IMR-90 (cell line): ENCODE results near the gene ZFP36. TPM values are rescaled to one million over a fixed set of nuclear protein-coding genes. Genes with fewer than 3 reads are reported as not detected.

Source experiments
- ATAC-seq: fragments of 200-7000 bp; cut with Tn5 transposase; 2 replicates; pipeline ENCODE4 v1.9.1; 2020; ENCODE audit warnings: low read depth, mild to moderate bottlenecking, moderate library complexity
- BruUV-seq: library from RNA; stranded (reverse); fragments of 400-500 nt; replicated peaks from 2 replicates; lab custom pipeline; 2021; lab: Mats Ljungman, UMichigan
- CTCF ChIA-PET: fragments of 300-600 bp; formaldehyde crosslinking; extraction: SDS; loops from one replicate; lab custom pipeline; 2021; ENCODE audit warnings: antibody characterized with exemption; lab: Yijun Ruan, JAX
- POLR2A ChIA-PET: fragments of 300-600 bp; sonication (Branson Sonifier 250); formaldehyde crosslinking; loops from one replicate; lab custom pipeline; 2022; ENCODE audit warnings: antibody characterized with exemption; ENCODE audit not compliant: unreplicated experiment; lab: Charles Lee
- DNase-seq: peaks from one replicate; pipeline ENCODE4 v3.0.0; 2013
- H2AFZ ChIP-seq: replicated peaks from 2 replicates; pipeline ENCODE3; 2013; ENCODE audit warnings: low read length, mild to moderate bottlenecking; ENCODE audit not compliant: poor library complexity
- H2AK5ac ChIP-seq: 2 replicates; pipeline ENCODE4 v1.6.1; 2013; ENCODE audit warnings: low read depth, low read length, inconsistent platforms
- H2AK9ac ChIP-seq: replicated peaks from 2 replicates; pipeline ENCODE3; 2013; ENCODE audit warnings: mild to moderate bottlenecking, low read depth, low read length, moderate library complexity; ENCODE audit not compliant: poor library complexity
- H2BK120ac ChIP-seq: 2 replicates; pipeline ENCODE4 v1.6.1; 2013; ENCODE audit warnings: low read depth, low read length, inconsistent platforms
- H2BK15ac ChIP-seq: 3 replicates; pipeline ENCODE4 v1.6.1; 2013; ENCODE audit warnings: low read depth, low read length, inconsistent platforms
- H2BK20ac ChIP-seq: 2 replicates; pipeline ENCODE4 v1.6.1; 2013; ENCODE audit warnings: low read depth, mild to moderate bottlenecking, inconsistent platforms, low read length, moderate library complexity
- H2BK5ac ChIP-seq: 2 replicates; pipeline ENCODE4 v1.6.1; 2013; ENCODE audit warnings: mild to moderate bottlenecking, low read depth, low read length, inconsistent platforms; ENCODE audit not compliant: poor library complexity, severe bottlenecking
- H3K14ac ChIP-seq: replicated peaks from 2 replicates; pipeline ENCODE4 v1.6.1; 2013; ENCODE audit warnings: low read depth, low read length, inconsistent platforms
- H3K18ac ChIP-seq: 2 replicates; pipeline ENCODE4 v1.6.1; 2013; ENCODE audit warnings: low read depth, low read length, control low read depth
- H3K23ac ChIP-seq: 2 replicates; pipeline ENCODE4 v1.6.1; 2013; ENCODE audit warnings: low read depth, low read length, inconsistent platforms
- H3K27ac ChIP-seq: 2 replicates; pipeline ENCODE4 v1.5.1; 2013; ENCODE audit warnings: mild to moderate bottlenecking, control low read depth, low read length; ENCODE audit not compliant: insufficient read depth
- H3K27me3 ChIP-seq: 2 replicates; pipeline ENCODE4 v1.6.1; 2013; ENCODE audit warnings: low read length; ENCODE audit not compliant: control insufficient read depth, insufficient read depth
- H3K36me3 ChIP-seq: 2 replicates; pipeline ENCODE4 v1.6.1; 2013; ENCODE audit warnings: low read length, mixed read lengths; ENCODE audit not compliant: control insufficient read depth, insufficient read depth
- H3K4ac ChIP-seq: 2 replicates; pipeline ENCODE4 v1.6.1; 2013; ENCODE audit warnings: low read depth, low read length, inconsistent platforms
- H3K4me1 ChIP-seq: 2 replicates; pipeline ENCODE4 v1.6.1; 2013; ENCODE audit warnings: low read length, mixed read lengths; ENCODE audit not compliant: control insufficient read depth, insufficient read depth
- H3K4me2 ChIP-seq: 2 replicates; pipeline ENCODE4 v1.6.1; 2013; ENCODE audit warnings: low read depth, mild to moderate bottlenecking, control low read depth, low read length, moderate library complexity
- H3K4me3 ChIP-seq: 2 replicates; pipeline ENCODE4 v1.5.1; 2013; ENCODE audit warnings: low read depth, mild to moderate bottlenecking, control low read depth, low read length, moderate library complexity; ENCODE audit not compliant: insufficient read depth
- H3K56ac ChIP-seq: 2 replicates; pipeline ENCODE4 v1.6.1; 2013; ENCODE audit warnings: low read length, inconsistent platforms; ENCODE audit not compliant: insufficient read depth; ENCODE audit errors: extremely low read depth
- H3K79me1 ChIP-seq, 2 experiments: 2 replicates each; pipeline ENCODE4 v1.6.1; 2013; ENCODE audit warnings: low read length in 2 of 2, inconsistent platforms in 1 of 2, low read depth in 1 of 2
- H3K9ac ChIP-seq: 2 replicates; pipeline ENCODE4 v1.6.1; 2013; ENCODE audit warnings: low read depth, low read length, control low read depth
- H3K9me1 ChIP-seq: 2 replicates; pipeline ENCODE4 v1.6.1; 2013; ENCODE audit warnings: low read length, inconsistent platforms; ENCODE audit not compliant: insufficient read depth
- H3K9me3 ChIP-seq: 2 replicates; pipeline ENCODE4 v1.6.1; 2013; ENCODE audit warnings: low read length; ENCODE audit not compliant: control insufficient read depth, insufficient read depth
- H4K20me1 ChIP-seq: 2 replicates; pipeline ENCODE4 v1.6.1; 2013; ENCODE audit warnings: low read length, inconsistent platforms; ENCODE audit not compliant: insufficient read depth
- H4K5ac ChIP-seq: 2 replicates; pipeline ENCODE4 v1.6.1; 2013; ENCODE audit warnings: mild to moderate bottlenecking, low read depth, low read length, control low read depth
- H4K8ac ChIP-seq, 2 experiments: 2 replicates each; pipeline ENCODE4 v1.6.1; 2013; ENCODE audit warnings: low read depth in 2 of 2, low read length in 2 of 2, control low read depth in 1 of 2, inconsistent platforms in 1 of 2
- H4K91ac ChIP-seq: 2 replicates; pipeline ENCODE4 v1.6.1; 2013; ENCODE audit warnings: low read depth, low read length, inconsistent platforms; ENCODE audit not compliant: insufficient read depth
- CEBPB ChIP-seq: IDR thresholded peaks from 2 replicates; pipeline ENCODE4 v1.6.1; 2012; ENCODE audit warnings: low read depth, low read length, improper control_type of control experiment
- CHD1 ChIP-seq: IDR thresholded peaks from 2 replicates; pipeline ENCODE4 v1.6.1; 2012; ENCODE audit warnings: low read depth, low read length, improper control_type of control experiment
- FOS ChIP-seq: fragments of 150-350 bp; IDR thresholded peaks from 2 replicates; pipeline ENCODE4 v1.6.1; 2016; ENCODE audit warnings: low read depth, low read length
- MAFK ChIP-seq: IDR thresholded peaks from 2 replicates; pipeline ENCODE4 v1.6.1; 2012; ENCODE audit warnings: low read depth, low read length, improper control_type of control experiment
- POLR2A ChIP-seq: IDR thresholded peaks from 2 replicates; pipeline ENCODE4 v1.6.1; 2012; ENCODE audit warnings: mild to moderate bottlenecking, low read depth, low read length
- RFX5 ChIP-seq: IDR thresholded peaks from 2 replicates; pipeline ENCODE4 v1.8.0; 2012; ENCODE audit warnings: low read depth, mild to moderate bottlenecking, low read length, moderate library complexity
- WGBS, 2 experiments: methylation state at CpG; one replicate each; pipeline versions ENCODE4 v1.1.5 to v1.1.7; 2013; ENCODE audit warnings: missing lambda C conversion rate in 2 of 2; ENCODE audit not compliant: insufficient read length in 1 of 2; ENCODE audit errors: extremely low coverage in 2 of 2; 5-methylcytosine and 5-hydroxymethylcytosine counted together
- dilution Hi-C: fragments of 300-500 bp; cut with HindIII; formaldehyde crosslinking; loops from one replicate; pipeline ENCODE4 v1.14.3; 2018; ENCODE audit warnings: low sequenced_read_pairs; ENCODE audit not compliant: unreplicated experiment
- in situ Hi-C: fragments of 300-500 bp; cut with MboI; formaldehyde crosslinking; loops from 3 replicates; pipeline ENCODE4 v1.14.3; 2019; ENCODE audit warnings: low sequenced_read_pairs, inconsistent platforms, mixed read lengths
- intact Hi-C: fragments of 100-400 bp; cut with micrococcal nuclease; formaldehyde crosslinking; loops from 2 replicates; pipeline ENCODE4 v1.10.0; 2022
- polyA plus RNA-seq, 3 experiments: library from polyadenylated mRNA; depleted of rRNA; stranded (reverse); fragments of >200 nt; gene quantifications; 2 replicates each; pipeline ENCODE4 v1.2.3, GENCODE V29; 2012; ENCODE audit warnings: low replicate concordance in 1 of 3
- total RNA-seq: library from RNA; depleted of rRNA; stranded (reverse); fragments of >200 nt; gene quantifications from 2 replicates; pipeline ENCODE4 v1.2.3, GENCODE V29; 2012
- TF ChIP-seq, protein P1 (sequence below): fragments of 150-350 bp; IDR thresholded peaks from 2 replicates; pipeline ENCODE4 v1.6.1; 2016; ENCODE audit warnings: low read depth, mild to moderate bottlenecking, low read length, moderate library complexity, borderline replicate concordance
- TF ChIP-seq, protein P2 (sequence below): fragments of 150-350 bp; IDR thresholded peaks from 2 replicates; pipeline ENCODE4 v1.6.1; 2017; ENCODE audit warnings: mild to moderate bottlenecking, antibody characterized with exemption, low read length, low read depth

Gene ZFP36
- total and polyA plus RNA-seq, 2 of the 4 experiments (the other 2 are of a cell fraction): 1.4 to 45.0 TPM

DNA sequence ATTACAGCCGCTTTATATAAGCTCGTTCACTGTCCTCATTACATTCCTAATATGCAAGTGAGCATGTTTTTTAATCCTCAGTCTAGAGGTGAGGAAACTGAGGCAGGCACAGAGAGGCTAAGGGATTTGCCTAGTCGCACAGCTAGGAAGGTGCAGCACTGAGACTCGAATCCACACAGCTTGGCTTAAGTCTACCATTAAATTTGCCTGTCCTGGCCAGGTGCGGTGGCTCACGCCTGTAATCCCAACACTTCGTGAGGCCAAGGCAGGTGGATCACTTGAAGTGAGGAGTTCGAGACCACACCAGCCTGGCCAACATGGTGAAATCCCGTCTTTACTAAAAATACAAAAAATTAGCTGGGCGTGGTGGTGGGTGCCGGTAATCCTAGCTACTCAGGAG, 21.1 kb downstream of the ZFP36 start:
- peak overlapping the region; percentile 8; the same call in 1 of the 2 replicates for H3K14ac ChIP-seq
- peaks cover 20% of the 10 kb centered on the region for H4K20me1 ChIP-seq
- H2BK120ac ChIP-seq: peak overlapping the region; percentile 69; the same call in 1 of the 2 replicates
- 92% methylated on average over 4 of the region's 11 CpGs; no CpG with 5 or more reads in 1 of the 2 experiments for WGBS, 2 experiments
- peak overlapping the region; percentile 28; the same call in 1 of the 2 replicates for H3K4ac ChIP-seq
- TF ChIP-seq, protein P1, sequence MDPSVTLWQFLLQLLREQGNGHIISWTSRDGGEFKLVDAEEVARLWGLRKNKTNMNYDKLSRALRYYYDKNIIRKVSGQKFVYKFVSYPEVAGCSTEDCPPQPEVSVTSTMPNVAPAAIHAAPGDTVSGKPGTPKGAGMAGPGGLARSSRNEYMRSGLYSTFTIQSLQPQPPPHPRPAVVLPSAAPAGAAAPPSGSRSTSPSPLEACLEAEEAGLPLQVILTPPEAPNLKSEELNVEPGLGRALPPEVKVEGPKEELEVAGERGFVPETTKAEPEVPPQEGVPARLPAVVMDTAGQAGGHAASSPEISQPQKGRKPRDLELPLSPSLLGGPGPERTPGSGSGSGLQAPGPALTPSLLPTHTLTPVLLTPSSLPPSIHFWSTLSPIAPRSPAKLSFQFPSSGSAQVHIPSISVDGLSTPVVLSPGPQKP: no peak
- no peak for TF ChIP-seq CHD1
- TF ChIP-seq, protein P2, sequence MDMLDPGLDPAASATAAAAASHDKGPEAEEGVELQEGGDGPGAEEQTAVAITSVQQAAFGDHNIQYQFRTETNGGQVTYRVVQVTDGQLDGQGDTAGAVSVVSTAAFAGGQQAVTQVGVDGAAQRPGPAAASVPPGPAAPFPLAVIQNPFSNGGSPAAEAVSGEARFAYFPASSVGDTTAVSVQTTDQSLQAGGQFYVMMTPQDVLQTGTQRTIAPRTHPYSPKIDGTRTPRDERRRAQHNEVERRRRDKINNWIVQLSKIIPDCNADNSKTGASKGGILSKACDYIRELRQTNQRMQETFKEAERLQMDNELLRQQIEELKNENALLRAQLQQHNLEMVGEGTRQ: no peak
- 0 out of 2 replicates have a peak, but pooled peaks have one; percentile 13 for TF ChIP-seq CEBPB
- TF ChIP-seq FOS: no peak
- TF ChIP-seq MAFK: no peak
- no peak for TF ChIP-seq RFX5
- TF ChIP-seq POLR2A: peak; percentile 23; the same call in 1 of the 2 replicates
- H2BK15ac ChIP-seq: no peak overlapping the region
- peak overlapping the region; percentile 29; the same call in 1 of the 2 replicates for H3K23ac ChIP-seq
- peak overlapping the region; percentile 21; the same call in 1 of the 2 replicates for H3K18ac ChIP-seq
- DNase-seq: no peak
- dilution Hi-C loops: no loop called here
- ChIA-PET CTCF (interaction anchor here (1.2 kb wide), 1 partner anchor 16 kb away, joined by 5 read pairs; the partner anchor contains the start of gene PLEKHG2), POLR2A (interaction anchor here (1.1 kb wide), 1 partner anchor 18 kb away, joined by 4 read pairs; no protein-coding TSS in a partner anchor)
- H4K5ac ChIP-seq: peak overlapping the region; percentile 77
- peaks cover 35% of the 10 kb centered on the region for H3K36me3 ChIP-seq
- peak overlapping the region; percentile 8 to 24; a peak in 1 of 4 replicates for H4K8ac ChIP-seq
- no peak overlapping the region for H3K4me3 ChIP-seq
- peaks cover 19% of the 10 kb centered on the region for H3K4me1 ChIP-seq
- no peaks in the 10 kb centered on the region for H3K27me3 ChIP-seq
- H3K27ac ChIP-seq: peak overlapping the region; percentile 69; the same call in 1 of the 2 replicates
- H3K9me1 ChIP-seq: peaks cover 14% of the 10 kb centered on the region
- H3K9me3 ChIP-seq: no peaks in the 10 kb centered on the region
- intact Hi-C loops: loop anchor here (1.0 kb wide), 1 partner anchor 15 kb away; the partner anchor contains the start of gene PLEKHG2
- H2AK9ac ChIP-seq: no peak overlapping the region
- H3K9ac ChIP-seq: no peak overlapping the region
- H2AK5ac ChIP-seq: peak overlapping the region; percentile 90
- no peak for ATAC-seq
- in situ Hi-C loops: loop anchor here (25.0 kb wide), 1 partner anchor 410 kb away; the partner anchor contains the start of genes DYRK1B and FBL
- H2AFZ ChIP-seq: no peak overlapping the region
- peaks cover 5 to 54% of the 10 kb centered on the region in 2 experiments; a peak in 3 of 4 replicates for H3K79me1 ChIP-seq
- H2BK20ac ChIP-seq: no peak overlapping the region; the same call in 1 of the 2 replicates
- H3K4me2 ChIP-seq: no peak overlapping the region
- H4K91ac ChIP-seq: no peak overlapping the region
- peak overlapping the region; percentile 67 for H2BK5ac ChIP-seq
- no TSS peak for BruUV-seq
- no peak overlapping the region for H3K56ac ChIP-seq
